Cardiac fibroblast (primary cell): Measurements from ENCODE around the gene COPS7A.
A peak's percentile ranks its signal among the peaks of the same experiment; 100 is the strongest.
"Not testable (repeated sequence)": the region's sequence is repeated elsewhere in the genome, so short reads cannot be mapped to it uniquely, and the experiment has no call there.

ENCODE experiments used
- DNase-seq, 2 donors: peaks; one replicate each; pipeline versions ENCODE4 v3.0.0 to v3.0.0-alpha.2; 2010; ENCODE audit warnings: low read depth in 2 of 2
- H3K4me3 ChIP-seq, 2 donors: replicated peaks in 1 of 2; 1 replicate in 1 of 2; 2 replicates in 1 of 2; pipeline ENCODE4 v1.5.1; 2011; ENCODE audit warnings: low read depth in 2 of 2, low read length in 2 of 2, mild to moderate bottlenecking in 2 of 2, moderate library complexity in 1 of 2
- TF ChIP-seq, protein P1 (sequence below): IDR thresholded peaks from one replicate; pipeline ENCODE4 v1.5.1; 2011; ENCODE audit warnings: low read depth, mild to moderate bottlenecking, low read length, inconsistent platforms

Gene COPS7A

DNA sequence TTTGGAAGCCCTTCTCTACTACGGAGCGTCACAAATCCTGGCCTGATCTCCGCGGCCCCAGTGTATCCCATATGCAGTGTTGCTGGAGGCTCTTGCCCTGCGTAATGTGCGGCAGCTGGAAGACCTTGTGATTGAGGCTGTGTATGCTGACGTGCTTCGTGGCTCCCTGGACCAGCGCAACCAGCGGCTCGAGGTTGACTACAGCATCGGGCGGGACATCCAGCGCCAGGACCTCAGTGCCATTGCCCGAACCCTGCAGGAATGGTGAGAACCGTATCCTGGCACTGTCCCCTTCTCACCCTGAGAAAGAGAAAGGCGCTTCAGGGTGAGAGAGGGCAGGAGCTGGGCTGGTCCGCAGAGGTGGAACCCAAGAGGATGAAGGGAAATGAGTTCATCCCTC lies 5.3 kb downstream of the COPS7A start:
- H3K4me3 ChIP-seq = no peak overlapping the region
- TF ChIP-seq, protein P1, sequence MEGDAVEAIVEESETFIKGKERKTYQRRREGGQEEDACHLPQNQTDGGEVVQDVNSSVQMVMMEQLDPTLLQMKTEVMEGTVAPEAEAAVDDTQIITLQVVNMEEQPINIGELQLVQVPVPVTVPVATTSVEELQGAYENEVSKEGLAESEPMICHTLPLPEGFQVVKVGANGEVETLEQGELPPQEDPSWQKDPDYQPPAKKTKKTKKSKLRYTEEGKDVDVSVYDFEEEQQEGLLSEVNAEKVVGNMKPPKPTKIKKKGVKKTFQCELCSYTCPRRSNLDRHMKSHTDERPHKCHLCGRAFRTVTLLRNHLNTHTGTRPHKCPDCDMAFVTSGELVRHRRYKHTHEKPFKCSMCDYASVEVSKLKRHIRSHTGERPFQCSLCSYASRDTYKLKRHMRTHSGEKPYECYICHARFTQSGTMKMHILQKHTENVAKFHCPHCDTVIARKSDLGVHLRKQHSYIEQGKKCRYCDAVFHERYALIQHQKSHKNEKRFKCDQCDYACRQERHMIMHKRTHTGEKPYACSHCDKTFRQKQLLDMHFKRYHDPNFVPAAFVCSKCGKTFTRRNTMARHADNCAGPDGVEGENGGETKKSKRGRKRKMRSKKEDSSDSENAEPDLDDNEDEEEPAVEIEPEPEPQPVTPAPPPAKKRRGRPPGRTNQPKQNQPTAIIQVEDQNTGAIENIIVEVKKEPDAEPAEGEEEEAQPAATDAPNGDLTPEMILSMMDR = no peak
- no peak for DNase-seq

DNA sequence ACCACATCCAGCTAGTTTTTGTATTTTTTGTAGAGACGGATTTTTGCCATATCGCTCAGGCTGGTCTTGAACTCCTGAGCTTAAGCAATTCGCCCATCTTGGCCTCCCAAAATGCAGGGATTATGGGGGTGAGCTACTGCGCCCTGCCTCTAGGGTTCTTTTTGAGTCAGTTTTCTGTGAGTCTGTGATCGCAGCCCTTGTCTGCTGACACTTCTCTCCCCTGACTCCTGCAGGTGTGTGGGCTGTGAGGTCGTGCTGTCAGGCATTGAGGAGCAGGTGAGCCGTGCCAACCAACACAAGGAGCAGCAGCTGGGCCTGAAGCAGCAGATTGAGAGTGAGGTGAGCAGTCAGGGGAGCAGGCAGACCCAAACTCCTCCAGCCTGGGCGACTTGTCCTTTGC lies 6.3 kb downstream of the COPS7A start:
- TF ChIP-seq, protein P1 = no peak
- DNase-seq = no peak
- no peak overlapping the region for H3K4me3 ChIP-seq

DNA sequence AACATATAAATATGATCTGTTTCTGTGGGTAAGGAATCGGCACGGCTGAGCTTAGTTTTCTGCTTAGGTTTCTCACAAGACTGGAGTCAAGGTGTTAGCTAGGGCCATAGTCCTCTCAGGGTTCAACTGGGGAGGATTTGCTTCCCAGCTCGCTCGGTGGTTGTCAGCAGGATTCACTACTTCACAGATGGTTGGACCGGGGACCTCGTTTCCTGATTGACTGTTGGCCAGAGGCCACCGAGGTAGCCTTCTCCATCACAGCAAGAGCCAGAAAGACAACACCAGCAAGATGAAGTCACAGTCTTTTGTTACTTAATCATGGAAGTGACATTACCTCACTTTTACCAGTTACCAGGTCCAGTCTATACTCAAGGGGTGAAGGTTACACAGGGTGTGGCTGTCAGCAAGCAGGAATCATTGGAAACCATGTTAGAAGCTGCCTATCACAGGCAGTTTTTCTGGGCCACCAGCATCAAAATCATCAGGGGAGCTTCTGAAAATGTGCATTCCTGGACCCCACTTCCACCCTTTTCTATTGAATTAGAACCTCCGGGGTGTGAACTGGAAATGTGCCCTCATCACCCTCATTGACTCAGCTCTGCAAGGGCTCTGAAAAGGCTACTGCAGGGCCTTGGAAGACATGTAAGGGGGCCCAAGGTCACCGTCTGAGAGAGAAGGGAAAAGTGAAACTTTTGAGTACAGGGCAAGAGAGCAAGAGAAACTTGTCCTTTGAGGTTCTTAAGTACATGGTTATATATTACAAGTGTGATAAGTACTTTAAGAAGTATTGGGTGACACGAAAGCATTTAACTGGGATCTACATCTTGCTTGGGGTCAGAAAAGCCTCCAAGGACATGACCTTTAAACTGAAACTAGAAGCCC lies 10.9 kb downstream of the COPS7A start:
- no peak for DNase-seq
- TF ChIP-seq, protein P1 = no peak
- no peak overlapping the region for H3K4me3 ChIP-seq

DNA sequence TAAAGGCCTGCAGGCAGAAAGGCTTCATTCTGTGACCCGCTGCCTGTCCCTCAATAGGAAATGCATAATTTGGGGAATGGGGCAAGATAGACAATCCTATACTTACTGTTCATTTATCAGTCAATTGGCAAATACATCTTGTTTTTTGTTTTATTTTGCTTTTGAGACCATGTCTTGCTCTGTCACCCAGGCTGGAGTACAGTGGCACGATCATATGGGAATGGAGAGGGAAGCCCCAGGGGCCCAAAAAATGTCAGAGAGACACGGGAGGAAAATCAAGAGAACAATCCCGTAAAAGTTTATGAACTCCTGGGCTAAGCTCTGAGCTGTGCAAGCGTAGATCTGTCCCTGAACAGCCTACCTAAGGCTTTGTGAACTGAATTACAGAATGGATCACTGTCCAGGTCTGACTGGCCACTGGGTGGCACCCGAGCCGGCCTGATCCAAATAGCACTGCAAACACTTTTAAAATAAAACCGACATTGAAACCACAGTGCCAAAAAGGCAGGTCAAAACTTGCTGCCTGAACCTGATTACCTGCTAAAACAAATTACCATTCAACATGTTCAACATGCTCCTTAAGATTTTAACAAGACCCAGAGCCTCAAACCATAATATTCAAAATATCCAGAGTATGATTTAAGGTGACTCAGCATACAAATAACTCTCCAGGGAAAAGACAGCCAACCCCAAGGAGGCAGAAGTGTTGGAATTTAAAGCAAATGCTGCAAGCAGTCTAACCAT lies 11.8 kb downstream of the COPS7A start:
- H3K4me3 ChIP-seq = no peak overlapping the region

DNA sequence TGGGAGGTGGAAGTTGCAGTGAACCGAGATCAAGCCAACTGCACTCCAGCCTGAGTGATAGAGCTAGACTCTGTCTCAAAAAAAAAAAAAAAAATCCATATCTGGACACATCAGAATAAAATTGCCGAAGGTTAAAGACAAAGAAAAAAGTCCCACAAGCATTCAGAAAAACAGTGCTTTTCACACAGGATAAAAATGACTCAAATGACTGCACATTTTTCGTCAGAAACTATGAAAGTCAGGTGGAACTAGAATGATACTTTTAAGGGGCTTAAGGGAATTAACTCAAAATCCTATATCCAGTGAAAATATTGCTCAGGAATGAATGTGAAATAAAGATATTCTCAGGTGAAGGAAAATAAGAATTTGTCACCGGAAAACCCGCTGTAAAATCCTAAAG lies 12.9 kb downstream of the COPS7A start:
- no peak overlapping the region for H3K4me3 ChIP-seq
- TF ChIP-seq, protein P1 = no peak
- no peak for DNase-seq

More for the DNA sequence above, 11.8 kb downstream of the COPS7A start:
- peak; percentile 71 to 89 for DNase-seq
- TF ChIP-seq, protein P1 = peak; percentile 77

DNA sequence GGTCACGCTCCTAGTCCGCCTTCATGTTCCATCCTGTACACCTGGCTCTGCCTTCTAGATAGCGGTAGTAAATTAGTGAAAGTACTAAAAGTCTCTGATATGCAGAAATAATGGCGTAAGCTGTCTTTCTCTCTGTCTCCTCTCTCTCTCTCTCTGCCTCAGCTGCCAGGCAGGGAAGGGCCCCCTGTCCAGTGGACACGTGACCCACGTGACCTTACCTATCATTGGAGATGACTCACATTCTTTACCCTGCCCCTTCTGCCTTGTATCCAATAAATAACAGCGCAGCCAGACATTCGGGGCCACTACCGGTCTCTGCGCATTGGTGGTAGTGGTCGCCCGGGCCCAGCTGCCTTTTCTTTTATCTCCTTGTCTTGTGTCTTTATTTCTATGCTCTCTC lies 18.2 kb downstream of the COPS7A start:
- H3K4me3 ChIP-seq, DNase-seq: not testable (repeated sequence)

DNA sequence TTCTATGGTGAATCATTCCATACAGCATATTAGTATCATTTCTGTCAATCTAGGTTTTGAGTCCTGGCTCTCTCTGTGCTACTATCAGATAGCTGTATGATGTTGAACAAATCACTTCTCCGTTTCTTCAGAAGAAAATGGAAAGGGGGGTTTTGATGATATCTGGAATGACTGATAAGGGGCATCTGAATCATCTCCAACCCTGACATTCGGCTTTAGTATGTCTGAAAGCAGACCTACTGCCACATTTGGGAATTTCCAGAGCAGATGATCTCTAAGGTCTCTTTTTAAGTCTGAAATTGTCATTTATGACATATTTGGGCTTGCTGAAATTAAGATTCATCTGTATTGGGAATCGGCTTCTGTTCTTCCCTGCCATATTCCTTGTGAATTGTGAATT lies 19.0 kb downstream of the COPS7A start:
- no peak overlapping the region for H3K4me3 ChIP-seq
- TF ChIP-seq, protein P1 = no peak
- DNase-seq = no peak

DNA sequence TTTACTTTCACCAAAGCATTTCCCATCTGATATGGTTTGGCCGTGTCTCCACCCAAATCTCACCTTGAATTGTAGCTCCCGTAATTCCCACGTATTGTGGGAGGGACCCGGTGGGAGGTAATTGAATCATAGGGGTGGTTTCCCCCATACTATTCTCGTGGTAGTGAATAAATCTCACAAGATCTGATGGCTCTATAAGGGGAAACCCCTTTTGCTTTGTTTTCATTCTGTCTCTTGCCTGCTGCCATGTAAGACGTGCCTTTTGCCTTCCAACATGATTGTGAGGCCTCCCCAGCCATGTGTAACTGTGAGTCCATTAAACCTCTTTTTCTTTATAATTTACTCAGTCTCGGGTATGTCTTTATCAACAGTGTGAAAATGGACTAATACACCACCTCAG lies 19.5 kb downstream of the COPS7A start:
- not testable (repeated sequence) for H3K4me3 ChIP-seq, DNase-seq
